Measurements from ENCODE around the gene CCT5.
"Not testable (repeated sequence)": the region's sequence is repeated elsewhere in the genome, so short reads cannot be mapped to it uniquely, and the experiment has no call there.

CCT5 gene

DNA sequence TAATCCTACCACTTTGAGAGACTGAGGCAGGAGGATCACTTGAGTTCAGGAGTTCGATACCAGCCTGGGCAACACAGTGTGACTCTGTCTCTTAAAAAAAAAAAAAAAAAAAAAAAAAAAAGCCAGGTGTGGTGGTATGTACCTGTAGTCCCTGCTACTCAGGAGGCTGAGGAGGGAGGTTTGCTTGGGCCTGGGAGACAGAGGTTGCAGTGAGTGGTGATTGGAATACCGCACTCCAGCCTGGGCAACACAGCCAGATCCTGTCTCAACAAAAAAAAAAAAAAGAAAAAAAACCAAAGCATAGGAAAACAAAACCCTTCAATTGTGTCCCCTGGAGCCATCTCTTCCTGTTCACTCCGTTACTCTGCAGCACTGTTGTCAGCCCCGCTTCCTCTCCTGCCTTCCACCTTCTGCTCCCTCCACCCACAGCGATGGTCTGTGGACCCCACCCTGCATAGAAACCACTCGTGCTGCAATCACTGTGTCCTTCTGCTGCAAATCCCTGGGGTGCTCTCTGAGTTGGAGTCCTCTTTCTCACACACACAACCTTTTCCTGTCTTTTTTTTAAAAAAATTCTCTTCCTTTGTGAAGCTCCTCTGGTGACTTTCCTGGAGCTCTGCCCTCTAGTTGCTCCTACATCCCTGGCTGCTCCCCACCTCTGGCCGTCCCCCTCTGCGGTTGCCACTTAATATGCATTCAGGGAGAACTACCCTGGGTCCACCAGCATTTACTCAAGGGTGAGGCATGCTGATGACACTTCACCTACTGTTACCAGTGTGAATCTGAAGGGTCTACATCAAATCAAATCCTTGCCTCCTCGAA lies 22.2 kb downstream of the CCT5 start:
- TF ChIP-seq, protein P1, sequence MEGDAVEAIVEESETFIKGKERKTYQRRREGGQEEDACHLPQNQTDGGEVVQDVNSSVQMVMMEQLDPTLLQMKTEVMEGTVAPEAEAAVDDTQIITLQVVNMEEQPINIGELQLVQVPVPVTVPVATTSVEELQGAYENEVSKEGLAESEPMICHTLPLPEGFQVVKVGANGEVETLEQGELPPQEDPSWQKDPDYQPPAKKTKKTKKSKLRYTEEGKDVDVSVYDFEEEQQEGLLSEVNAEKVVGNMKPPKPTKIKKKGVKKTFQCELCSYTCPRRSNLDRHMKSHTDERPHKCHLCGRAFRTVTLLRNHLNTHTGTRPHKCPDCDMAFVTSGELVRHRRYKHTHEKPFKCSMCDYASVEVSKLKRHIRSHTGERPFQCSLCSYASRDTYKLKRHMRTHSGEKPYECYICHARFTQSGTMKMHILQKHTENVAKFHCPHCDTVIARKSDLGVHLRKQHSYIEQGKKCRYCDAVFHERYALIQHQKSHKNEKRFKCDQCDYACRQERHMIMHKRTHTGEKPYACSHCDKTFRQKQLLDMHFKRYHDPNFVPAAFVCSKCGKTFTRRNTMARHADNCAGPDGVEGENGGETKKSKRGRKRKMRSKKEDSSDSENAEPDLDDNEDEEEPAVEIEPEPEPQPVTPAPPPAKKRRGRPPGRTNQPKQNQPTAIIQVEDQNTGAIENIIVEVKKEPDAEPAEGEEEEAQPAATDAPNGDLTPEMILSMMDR (IDR thresholded peaks at IDR 0.05; ENCODE audit: low read length): no peak
- Histone ChIP-seq H4K20me1 (ENCODE audit: insufficient read depth, low read length) (no peaks in the 10 kb centered on the region), H3K27ac (ENCODE audit: low read depth, low read length, poor library complexity, severe bottlenecking) (no peak overlapping the region), H3K27me3 (ENCODE audit: insufficient read depth, low read length) (peaks cover 6% of the 10 kb centered on the region; the same call in 1 of the 2 replicates), H3K9me3 (ENCODE audit: low read length) (0 out of 2 replicates have a peak, but pooled peaks cover 5% of the 10 kb centered on the region), H3K79me2 (ENCODE audit: insufficient read depth, low read length) (no peaks in the 10 kb centered on the region), H3K36me3 (ENCODE audit: insufficient read depth, low read length) (no peaks in the 10 kb centered on the region; the same call in 1 of the 2 replicates), H3F3A (ENCODE audit: insufficient read depth, low read length) (no peaks in the 10 kb centered on the region), H3K4me3 (ENCODE audit: low read depth, low read length, poor library complexity, severe bottlenecking) (no peak overlapping the region), H2AFZ (ENCODE audit: low read length) (no peak overlapping the region), H3K9me2 (ENCODE audit: low read depth, low read length) (no peaks in the 10 kb centered on the region), H3K9ac (ENCODE audit: low read length) (no peak overlapping the region), H3K4me1 (ENCODE audit: insufficient read depth, low read length, severe bottlenecking) (no peaks in the 10 kb centered on the region), H3K4me2 (ENCODE audit: low read length) (no peak overlapping the region)

DNA sequence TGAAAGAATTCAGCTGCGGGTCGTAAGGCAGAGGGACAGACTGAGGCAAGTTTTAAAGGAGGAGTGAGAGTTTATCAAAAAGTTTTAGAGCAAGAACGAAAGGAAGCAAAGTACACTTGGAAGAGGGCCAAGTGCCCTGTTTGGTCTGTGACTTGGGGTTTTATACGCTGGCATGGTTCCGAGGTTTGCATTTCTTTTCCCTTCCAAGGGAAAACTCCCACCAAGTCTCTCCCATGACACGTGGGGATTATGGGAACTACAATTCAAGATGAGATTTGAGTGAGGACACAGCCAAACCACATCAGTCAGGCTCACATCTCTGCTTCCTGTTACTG lies 22.8 kb downstream of the CCT5 start:
- H3K9me2 ChIP-seq (ENCODE audit: low read depth, low read length); H3K36me3 ChIP-seq (ENCODE audit: insufficient read depth, low read length); H4K20me1 ChIP-seq (ENCODE audit: insufficient read depth, low read length); H3K27me3 ChIP-seq (ENCODE audit: insufficient read depth, low read length); H2AFZ ChIP-seq (ENCODE audit: low read length); H3K4me2 ChIP-seq (ENCODE audit: low read length); H3K4me1 ChIP-seq (ENCODE audit: insufficient read depth, low read length, severe bottlenecking); H3K79me2 ChIP-seq (ENCODE audit: insufficient read depth, low read length); H3K9me3 ChIP-seq (ENCODE audit: low read length); H3K4me3 ChIP-seq (ENCODE audit: low read depth, low read length, poor library complexity, severe bottlenecking); H3K27ac ChIP-seq (ENCODE audit: low read depth, low read length, poor library complexity, severe bottlenecking); H3K9ac ChIP-seq (ENCODE audit: low read length); H3F3A ChIP-seq (ENCODE audit: insufficient read depth, low read length): not testable (repeated sequence)

DNA sequence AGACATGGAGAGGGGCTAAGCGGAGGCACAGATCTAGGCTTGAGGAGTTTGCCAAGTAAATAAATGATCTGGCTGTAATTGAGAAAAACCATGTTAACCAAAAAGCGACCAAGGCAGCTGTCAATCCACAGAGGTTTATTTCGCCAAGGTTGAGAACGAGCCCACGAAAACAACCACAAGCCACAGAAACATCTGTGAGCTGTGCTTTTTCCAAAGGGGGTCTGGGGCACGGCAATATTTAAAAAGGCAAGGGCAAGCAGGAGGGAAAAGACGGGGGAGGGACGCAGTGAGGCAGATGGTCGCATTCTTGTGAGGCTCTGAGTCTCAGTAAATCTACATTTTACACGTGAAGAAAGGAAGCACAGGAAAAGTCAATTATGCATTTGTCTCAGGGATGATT lies 25.4 kb downstream of the CCT5 start:
- H3K9ac ChIP-seq (ENCODE audit: low read length): no peak overlapping the region
- no peaks in the 10 kb centered on the region for H3F3A ChIP-seq (ENCODE audit: insufficient read depth, low read length)
- H3K27me3 ChIP-seq (ENCODE audit: insufficient read depth, low read length): peaks cover 6% of the 10 kb centered on the region; the same call in 1 of the 2 replicates
- no peak overlapping the region for H3K4me3 ChIP-seq (ENCODE audit: low read depth, low read length, poor library complexity, severe bottlenecking)
- no peaks in the 10 kb centered on the region; the same call in 1 of the 2 replicates for H3K36me3 ChIP-seq (ENCODE audit: insufficient read depth, low read length)
- H3K4me2 ChIP-seq (ENCODE audit: low read length): no peak overlapping the region
- no peaks in the 10 kb centered on the region for H3K4me1 ChIP-seq (ENCODE audit: insufficient read depth, low read length, severe bottlenecking)
- H3K9me3 ChIP-seq (ENCODE audit: low read length): 0 out of 2 replicates have a peak, but pooled peaks cover 5% of the 10 kb centered on the region
- H4K20me1 ChIP-seq (ENCODE audit: insufficient read depth, low read length): no peaks in the 10 kb centered on the region
- H3K27ac ChIP-seq (ENCODE audit: low read depth, low read length, poor library complexity, severe bottlenecking): no peak overlapping the region
- no peak for TF ChIP-seq EZH2 (IDR thresholded peaks at IDR 0.05; ENCODE audit: borderline replicate concordance, low read length)
- TF ChIP-seq, protein P1 (IDR thresholded peaks at IDR 0.05; ENCODE audit: low read length): no peak
- no peaks in the 10 kb centered on the region for H3K79me2 ChIP-seq (ENCODE audit: insufficient read depth, low read length)
- no peaks in the 10 kb centered on the region for H3K9me2 ChIP-seq (ENCODE audit: low read depth, low read length)
- H2AFZ ChIP-seq (ENCODE audit: low read length): no peak overlapping the region

DNA sequence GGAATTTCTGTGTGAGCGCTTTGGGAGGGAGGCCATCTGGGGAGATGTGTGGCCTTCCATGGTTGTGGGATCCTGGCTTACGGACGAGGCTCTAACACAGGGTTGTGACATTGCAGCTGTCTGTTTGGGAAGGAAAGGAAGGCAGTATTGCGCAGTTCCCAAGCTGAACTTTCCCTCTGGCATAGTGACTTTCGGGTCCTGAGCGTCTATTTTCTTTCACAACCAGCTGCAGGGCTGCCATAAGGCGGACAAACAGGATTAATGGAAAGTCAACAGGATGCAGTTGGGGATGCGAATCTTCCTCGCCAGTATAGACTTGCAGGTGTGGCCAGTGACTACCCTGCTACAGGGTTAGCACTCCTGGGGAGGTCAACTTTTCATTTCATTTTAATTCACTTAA lies 25.9 kb downstream of the CCT5 start:
- Histone ChIP-seq H3K36me3 (ENCODE audit: insufficient read depth, low read length) (no peaks in the 10 kb centered on the region; the same call in 1 of the 2 replicates), H3K4me3 (ENCODE audit: low read depth, low read length, poor library complexity, severe bottlenecking) (no peak overlapping the region), H3K79me2 (ENCODE audit: insufficient read depth, low read length) (no peaks in the 10 kb centered on the region), H3K9me2 (ENCODE audit: low read depth, low read length) (no peaks in the 10 kb centered on the region), H3K27ac (ENCODE audit: low read depth, low read length, poor library complexity, severe bottlenecking) (no peak overlapping the region), H3K4me1 (ENCODE audit: insufficient read depth, low read length, severe bottlenecking) (no peaks in the 10 kb centered on the region), H3K27me3 (ENCODE audit: insufficient read depth, low read length) (peaks cover 6% of the 10 kb centered on the region; the same call in 1 of the 2 replicates), H3K4me2 (ENCODE audit: low read length) (no peak overlapping the region), H3K9ac (ENCODE audit: low read length) (no peak overlapping the region), H3K9me3 (ENCODE audit: low read length) (0 out of 2 replicates have a peak, but pooled peaks cover 5% of the 10 kb centered on the region), H2AFZ (ENCODE audit: low read length) (no peak overlapping the region), H3F3A (ENCODE audit: insufficient read depth, low read length) (no peaks in the 10 kb centered on the region), H4K20me1 (ENCODE audit: insufficient read depth, low read length) (no peaks in the 10 kb centered on the region)
- TF ChIP-seq EZH2 (IDR thresholded peaks at IDR 0.05; ENCODE audit: borderline replicate concordance, low read length): no peak
- TF ChIP-seq, protein P1 (IDR thresholded peaks at IDR 0.05; ENCODE audit: low read length): no peak

All from OCI-LY1 (cell line).